ENCODE results near the gene DLG2.
A peak's percentile ranks its signal among the peaks of the same experiment; 100 is the strongest.
"Not testable (repeated sequence)": the region's sequence is repeated elsewhere in the genome, so short reads cannot be mapped to it uniquely, and the experiment has no call there.

Gene DLG2

GRCh38 chr11:85664615-85665481, 37.7 kb upstream of the DLG2 start, which contains the start of gene CREBZF:
TSS of gene CREBZF (minus strand) at chr11:85665129. CDS start at chr11:85664875, 254 bp downstream.
- TF ChIP-seq CTCF (IDR thresholded peaks at IDR 0.05; ENCODE audit: low read depth, low read length) = no peak
- peak within 1 kb of the TSS; percentile 84 for H3K4me3 ChIP-seq (ENCODE audit: low read depth, low read length)

- no peak for TF ChIP-seq CTCF (IDR thresholded peaks at IDR 0.05; ENCODE audit: low read depth, low read length)
- H3K4me3 ChIP-seq (ENCODE audit: low read depth, low read length) = peak overlapping the region; percentile 84
These were observed 36.8 kb upstream of the DLG2 start for GRCh38 chr11:85663753-85664614.

- TF ChIP-seq CTCF (IDR thresholded peaks at IDR 0.05; ENCODE audit: low read depth, low read length) = no peak
- H3K4me3 ChIP-seq (ENCODE audit: low read depth, low read length) = peak overlapping the region; percentile 84
These were observed 36.1 kb upstream of the DLG2 start for GRCh38 chr11:85663080-85663752.

- TF ChIP-seq CTCF (IDR thresholded peaks at IDR 0.05; ENCODE audit: low read depth, low read length) = no peak
- peak overlapping the region; percentile 84 for H3K4me3 ChIP-seq (ENCODE audit: low read depth, low read length)
These were observed 35.0 kb upstream of the DLG2 start for GRCh38 chr11:85661972-85662664.

GRCh38 chr11:85658180-85658579, 31.0 kb upstream of the DLG2 start:
- no peak overlapping the region for H3K4me3 ChIP-seq (ENCODE audit: low read depth, low read length)
- TF ChIP-seq CTCF (IDR thresholded peaks at IDR 0.05; ENCODE audit: low read depth, low read length) = no peak

GRCh38 chr11:85656777-85657176, 29.6 kb upstream of the DLG2 start:
- no peak for TF ChIP-seq CTCF (IDR thresholded peaks at IDR 0.05; ENCODE audit: low read depth, low read length)
- no peak overlapping the region for H3K4me3 ChIP-seq (ENCODE audit: low read depth, low read length)

GRCh38 chr11:85654343-85654742, 27.2 kb upstream of the DLG2 start:
- H3K4me3 ChIP-seq (ENCODE audit: low read depth, low read length) = not testable (repeated sequence)

Data from WI38 (cell line).